HG03457 (cell line): ENCODE data around the gene FAM193A.
"Not testable (repeated sequence)": the region's sequence is repeated elsewhere in the genome, so short reads cannot be mapped to it uniquely, and the experiment has no call there.

ENCODE experiments used
- ATAC-seq: cut with Tn5 transposase; IDR thresholded peaks from one replicate; pipeline ENCODE4 v1.9.1; 2021; ENCODE audit warnings: moderate number of reproducible peaks; ENCODE audit not compliant: unreplicated experiment

Gene FAM193A

GRCh38 chr4:2743518-2744445 lies 207.3 kb downstream of the FAM193A start:
- no peak for ATAC-seq

- ATAC-seq, result no peak
These were observed 208.3 kb downstream of the FAM193A start for GRCh38 chr4:2744576-2745270.

GRCh38 chr4:2745516-2745915 lies 209.1 kb downstream of the FAM193A start:
- no peak for ATAC-seq

- ATAC-seq, result peak; percentile 91
These were observed 209.7 kb downstream of the FAM193A start for GRCh38 chr4:2745981-2746806.

- ATAC-seq, result no peak
These were observed 210.6 kb downstream of the FAM193A start for GRCh38 chr4:2746891-2747695.

DNA sequence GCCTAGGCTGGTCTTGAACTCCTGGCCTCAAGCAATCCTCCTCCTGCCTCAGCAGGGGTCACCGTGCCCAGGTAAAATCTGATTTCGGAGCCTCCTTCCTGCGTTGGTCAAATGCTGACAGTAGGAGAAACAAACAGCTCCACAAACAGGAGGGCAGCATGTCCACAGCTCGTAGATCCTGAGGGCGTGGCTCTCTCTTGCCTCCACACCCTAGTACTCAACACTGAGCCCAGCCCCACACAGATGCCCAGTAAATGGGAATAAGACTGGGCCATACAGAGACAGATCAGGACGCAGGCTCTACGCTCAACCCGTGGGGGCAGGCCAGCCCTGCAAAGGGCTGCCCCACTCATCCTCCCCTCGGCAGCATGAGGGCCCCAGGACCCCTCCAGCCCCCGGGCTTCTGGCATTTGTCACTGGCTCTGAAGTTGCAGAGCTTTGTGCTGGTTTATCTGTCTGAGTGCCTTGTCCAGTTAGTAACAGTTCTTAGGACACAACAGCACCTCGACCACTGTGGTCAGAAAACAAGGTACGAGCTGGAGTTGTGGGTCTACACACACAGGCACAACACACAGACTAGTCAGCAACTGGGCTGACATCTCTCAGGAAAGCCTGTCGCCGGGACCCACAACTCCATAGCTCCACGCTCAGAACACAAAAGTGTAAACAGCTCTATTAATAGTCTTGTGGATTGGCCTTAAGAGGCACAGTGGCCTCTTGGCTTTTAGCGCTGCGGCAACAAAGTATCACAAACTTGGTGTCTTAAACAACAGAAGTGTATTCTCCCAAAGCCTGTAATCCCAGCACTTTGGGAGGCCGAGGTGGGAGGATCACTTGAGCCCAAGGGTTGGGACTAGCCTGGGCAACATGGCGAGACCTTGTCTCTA lies 214.5 kb downstream of the FAM193A start:
- ATAC-seq, result no peak

- ATAC-seq, result no peak
These were observed 217.0 kb downstream of the FAM193A start for GRCh38 chr4:2753436-2753835.

GRCh38 chr4:2754848-2755819 lies 218.7 kb downstream of the FAM193A start:
- no peak for ATAC-seq

- no peak for ATAC-seq
These were observed 219.6 kb downstream of the FAM193A start, which contains the start of gene TNIP2 for GRCh38 chr4:2755821-2756690. Gene TNIP2, minus strand, starts transcription at chr4:2756336. Its CDS starts 47 bp downstream, at chr4:2756289.

- ATAC-seq, result no peak
These were observed 220.4 kb downstream of the FAM193A start for GRCh38 chr4:2756691-2757350.

DNA sequence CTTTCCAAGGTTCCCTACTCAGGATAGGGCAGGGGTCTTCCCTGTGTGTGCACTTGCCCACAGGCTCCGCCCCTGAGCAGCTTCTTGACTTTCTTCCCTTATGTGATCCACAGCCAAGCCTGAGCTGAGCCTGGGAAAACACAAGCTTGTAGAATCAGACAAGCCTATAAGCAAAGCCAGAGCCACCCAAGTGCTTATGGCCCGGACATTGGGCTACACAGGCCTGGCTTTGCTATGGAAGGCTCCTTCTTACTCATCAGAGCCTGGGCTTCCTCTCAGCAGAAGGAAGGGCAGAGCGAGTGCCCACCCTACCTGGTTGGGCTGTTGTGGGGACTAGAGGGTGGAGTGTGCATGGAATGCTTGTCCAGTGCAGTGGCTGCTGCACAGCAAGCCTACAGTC lies 221.0 kb downstream of the FAM193A start:
- ATAC-seq, result no peak

- no peak for ATAC-seq
These were observed 224.8 kb downstream of the FAM193A start for GRCh38 chr4:2761035-2761923.

- no peak for ATAC-seq
These were observed 225.6 kb downstream of the FAM193A start for GRCh38 chr4:2762048-2762447.

- ATAC-seq, result not testable (repeated sequence)
These were observed 226.3 kb downstream of the FAM193A start for GRCh38 chr4:2762486-2763370.

DNA sequence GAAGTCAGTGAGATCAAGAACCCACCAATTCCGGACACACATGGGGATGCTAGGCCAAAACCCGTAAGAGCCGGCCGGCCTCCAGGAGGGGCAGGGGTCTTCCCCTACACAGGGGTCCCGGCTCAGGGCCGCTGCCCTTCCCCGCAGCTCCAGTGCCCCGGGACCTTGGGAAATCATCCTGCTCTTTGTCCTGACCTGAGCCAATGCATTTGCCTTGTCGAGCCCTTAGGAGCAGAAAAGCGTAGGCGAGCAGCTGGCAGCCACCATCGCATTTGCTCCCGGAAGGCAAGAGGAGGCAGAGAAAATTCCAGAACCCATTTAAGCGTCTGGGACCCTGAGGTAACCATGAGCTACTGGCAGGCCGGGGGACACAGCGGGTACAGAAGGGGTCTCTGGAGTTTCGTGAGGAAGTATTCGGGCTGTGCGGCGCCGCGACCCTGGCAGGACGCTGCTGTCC lies 227.1 kb downstream of the FAM193A start:
- ATAC-seq, result no peak
